Measurements from ENCODE around the gene CYTH2. TPM values are rescaled to one million over a fixed set of nuclear protein-coding genes. Genes with fewer than 3 reads are reported as not detected.
A peak's percentile ranks its signal among the peaks of the same experiment; 100 is the strongest.
"Not testable (repeated sequence)": the region's sequence is repeated elsewhere in the genome, so short reads cannot be mapped to it uniquely, and the experiment has no call there.

CYTH2 gene
- polyA plus RNA-seq, 1 donor, result 94.1 TPM

DNA sequence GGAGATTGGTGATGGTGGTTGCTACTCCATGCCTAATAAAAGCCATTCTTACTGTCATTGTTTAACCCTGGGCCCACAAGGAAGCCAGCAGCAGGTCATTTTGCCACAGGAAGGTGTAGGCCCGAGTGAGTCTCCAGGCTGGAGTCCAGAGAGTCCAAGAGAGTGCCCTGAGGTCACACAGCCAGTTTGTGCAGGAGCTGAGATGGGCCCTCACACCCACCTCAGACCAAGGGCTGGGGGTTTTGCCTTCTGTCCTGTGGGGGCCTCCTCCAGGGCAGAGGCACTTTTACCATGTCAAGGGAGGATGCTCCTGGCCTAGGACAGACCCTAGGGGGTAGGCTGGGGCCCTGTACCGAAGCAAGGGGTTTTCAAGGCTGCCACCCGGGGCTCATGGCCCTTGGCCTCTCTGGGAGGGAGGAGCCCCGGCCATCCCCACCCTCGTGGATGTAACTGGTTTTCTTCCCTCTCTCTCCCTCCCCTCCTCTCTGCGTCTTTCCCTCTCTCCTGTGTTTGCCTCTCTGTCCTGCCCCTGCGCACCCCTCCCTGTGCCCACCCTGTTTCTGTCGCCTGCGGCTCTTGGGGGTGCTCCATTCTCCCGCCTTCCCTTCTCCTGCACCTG, 8.0 kb downstream of the CYTH2 start:
- no peak for DNase-seq

DNA sequence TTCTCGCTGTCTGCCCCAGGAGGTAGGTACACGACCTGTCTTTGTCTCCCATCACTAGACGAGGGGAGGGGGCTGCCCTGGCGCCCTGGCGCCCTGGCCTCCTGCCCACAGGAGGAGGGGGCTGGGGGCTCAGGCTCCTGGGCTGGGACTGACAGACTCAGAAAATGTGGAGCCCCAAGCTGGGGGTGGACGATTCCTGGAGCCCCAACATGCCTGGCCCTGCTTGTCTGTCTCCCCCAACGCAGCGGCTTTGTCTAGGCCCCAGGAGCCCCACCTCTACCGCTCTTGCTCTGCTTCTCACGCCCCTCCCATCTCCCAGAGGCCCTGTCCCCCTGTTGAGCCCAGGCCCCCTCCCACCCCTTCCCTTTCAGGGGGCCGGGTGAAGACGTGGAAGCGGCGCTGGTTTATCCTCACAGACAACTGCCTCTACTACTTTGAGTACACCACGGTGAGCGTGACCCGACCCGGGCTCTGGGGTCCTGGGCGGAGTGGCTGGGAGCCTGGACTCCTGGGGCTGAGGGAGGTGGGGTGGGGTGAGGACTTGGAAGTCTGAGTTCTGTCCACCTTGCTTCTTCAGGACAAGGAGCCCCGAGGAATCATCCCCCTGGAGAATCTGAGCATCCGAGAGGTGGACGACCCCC, 8.6 kb downstream of the CYTH2 start:
- DNase-seq, result no peak

DNA sequence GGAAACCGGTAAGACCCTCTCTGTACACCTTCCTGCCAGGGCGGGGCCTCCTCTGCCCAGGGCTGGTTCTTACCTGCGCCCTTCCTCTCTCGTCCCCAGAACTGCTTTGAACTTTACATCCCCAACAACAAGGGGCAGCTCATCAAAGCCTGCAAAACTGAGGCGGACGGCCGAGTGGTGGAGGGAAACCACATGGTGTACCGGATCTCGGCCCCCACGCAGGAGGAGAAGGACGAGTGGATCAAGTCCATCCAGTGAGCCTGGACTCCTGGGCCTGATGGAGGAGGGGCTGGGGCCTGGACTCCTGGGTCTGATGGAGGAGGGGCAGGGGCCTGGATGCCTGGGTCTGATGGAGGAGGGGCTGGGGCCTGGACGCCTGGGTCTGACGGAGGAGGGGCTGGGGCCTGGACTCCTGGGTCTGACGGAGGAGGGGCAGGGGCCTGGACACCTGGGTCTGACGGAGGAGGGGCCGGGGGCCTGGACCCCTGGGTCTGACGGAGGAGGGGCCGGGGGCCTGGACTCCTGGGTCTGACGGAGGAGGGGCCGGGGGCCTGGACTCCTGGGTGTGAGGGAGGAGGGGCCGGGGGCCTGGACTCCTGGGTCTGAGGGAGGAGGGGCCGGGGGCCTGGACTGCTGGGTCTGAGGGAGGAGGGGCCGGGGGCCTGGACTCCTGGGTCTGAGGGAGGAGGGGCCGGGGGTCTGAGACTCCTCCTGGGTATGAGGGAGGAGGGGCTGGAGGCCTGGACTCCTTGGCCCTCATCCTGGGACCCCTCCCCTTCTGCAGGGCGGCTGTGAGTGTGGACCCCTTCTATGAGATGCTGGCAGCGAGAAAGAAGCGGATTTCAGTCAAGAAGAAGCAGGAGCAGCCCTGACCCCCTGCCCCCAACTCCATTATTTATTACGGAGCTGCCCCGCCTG, 9.4 kb downstream of the CYTH2 start:
- DNase-seq, result no peak

DNA sequence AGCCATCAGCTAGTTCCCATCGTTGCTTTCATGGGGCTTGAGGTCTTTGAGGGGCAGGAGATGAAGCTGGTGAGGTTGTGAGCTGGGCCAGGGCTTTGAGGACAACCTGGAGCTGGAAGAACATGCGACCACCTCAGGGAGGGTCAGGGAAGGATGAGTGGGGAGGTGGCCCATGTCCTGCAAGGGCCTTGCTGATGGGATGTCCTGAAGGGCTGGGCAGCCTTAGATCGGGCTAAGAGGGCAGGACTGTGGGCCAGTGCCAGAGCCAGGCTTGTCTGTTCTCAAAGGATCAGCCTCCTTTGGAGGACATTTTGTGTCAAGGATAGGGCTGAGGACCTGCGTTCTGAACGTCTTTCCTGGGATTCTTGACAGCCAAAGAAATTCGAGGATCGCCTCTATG, 10.5 kb downstream of the CYTH2 start:
- no peak for DNase-seq

DNA sequence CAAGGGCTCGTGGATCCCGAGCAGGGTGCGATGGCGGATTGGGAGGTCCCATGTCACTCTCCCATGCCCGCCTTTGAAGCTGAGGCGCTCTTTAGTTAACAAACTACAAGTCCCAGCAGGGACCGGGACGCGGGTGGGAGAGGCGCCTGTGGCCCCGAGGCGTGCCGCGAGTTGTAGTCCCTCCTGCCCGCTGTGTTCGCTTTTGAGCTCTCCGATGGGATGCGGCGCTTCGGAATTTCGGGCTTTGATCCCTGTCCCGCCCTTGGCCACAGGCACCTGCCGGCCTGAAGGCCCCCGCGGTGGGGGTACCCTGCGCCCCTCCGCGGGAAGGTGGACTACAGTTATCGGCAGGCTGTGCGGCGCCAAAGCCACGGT, 11.0 kb downstream of the CYTH2 start:
- DNase-seq, result no peak

DNA sequence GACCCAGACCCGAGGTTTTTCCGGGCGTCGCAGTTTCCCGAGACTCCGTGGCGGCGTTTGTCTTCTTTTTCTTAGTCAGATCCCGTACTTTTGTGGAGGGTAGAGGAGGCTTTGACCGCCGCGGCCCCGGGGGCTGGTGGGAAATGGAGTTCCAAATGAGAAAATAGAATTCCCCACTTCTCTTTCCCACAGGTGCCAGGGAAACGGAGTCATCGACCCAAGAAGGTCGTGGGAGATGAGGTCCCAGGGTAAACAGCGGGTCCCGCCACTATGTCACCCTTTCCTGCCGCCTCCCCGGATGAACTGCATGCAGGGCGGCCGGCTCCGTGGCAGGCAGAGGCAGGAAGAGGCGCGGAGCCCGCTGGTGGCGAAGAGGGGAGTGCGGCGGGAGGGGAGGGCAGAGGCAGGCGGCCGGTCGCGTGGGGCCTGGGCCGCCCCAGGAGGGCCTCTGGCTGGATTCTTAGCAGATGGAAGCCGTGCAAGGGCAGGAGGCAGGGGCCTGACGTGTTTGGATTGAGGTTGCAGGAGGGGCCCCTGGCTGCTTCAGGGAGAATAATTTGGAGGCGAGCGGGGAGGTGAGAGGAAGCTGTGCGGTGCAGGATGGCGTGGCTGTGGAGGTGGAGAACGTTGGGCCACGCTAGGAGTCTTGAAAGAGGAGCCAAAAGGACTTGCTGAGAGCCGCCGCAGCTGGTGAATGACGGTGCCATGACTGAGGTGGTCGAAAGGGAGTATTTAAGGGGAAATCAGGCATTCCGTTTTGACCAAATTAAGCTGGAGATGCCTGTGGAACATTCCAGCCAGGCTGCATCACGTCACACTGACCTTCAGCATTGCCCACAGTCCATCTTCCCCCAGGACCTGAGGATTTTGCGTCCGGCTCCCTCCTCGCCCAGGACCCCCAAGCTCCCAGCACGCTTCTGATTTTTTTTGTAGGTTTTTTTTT, 11.7 kb downstream of the CYTH2 start:
- DNase-seq, result no peak

DNA sequence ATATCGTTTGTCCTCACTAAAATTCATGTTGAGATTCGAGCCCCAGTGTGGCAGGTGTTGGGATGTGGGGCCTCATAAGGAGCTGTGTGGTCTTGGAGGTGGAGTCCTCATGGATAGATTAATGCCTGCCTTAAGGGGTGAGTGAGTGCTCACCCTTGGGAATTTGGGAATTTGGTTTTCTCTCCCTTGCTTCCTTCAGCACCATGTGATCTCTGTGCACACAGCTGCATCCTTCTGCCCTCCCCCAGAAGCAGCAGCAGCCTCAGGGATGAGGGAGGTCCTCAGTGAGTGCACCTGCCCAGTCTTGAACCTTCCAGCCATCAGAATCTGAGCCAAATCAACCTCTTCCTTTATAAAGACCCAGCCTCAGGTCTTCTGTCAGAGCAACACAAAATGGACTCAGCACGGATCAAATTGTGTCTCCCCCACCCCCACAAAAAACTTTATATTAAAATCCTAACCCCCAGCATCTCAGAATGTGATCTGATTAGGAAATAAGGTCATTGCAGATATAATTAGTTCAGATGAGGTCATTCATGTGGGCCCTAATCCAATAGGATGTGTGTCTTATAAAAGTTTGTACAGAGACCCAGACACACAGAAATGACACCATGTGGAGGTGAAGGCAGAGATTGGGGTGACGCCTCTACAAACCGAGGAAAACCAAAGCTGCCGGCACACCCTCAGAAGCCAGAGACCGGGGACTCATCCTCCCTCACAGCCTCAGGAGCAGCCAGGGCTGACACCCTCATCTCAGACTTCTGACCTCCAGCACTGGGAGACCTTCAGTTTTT, 12.9 kb downstream of the CYTH2 start:
- DNase-seq, result no peak

DNA sequence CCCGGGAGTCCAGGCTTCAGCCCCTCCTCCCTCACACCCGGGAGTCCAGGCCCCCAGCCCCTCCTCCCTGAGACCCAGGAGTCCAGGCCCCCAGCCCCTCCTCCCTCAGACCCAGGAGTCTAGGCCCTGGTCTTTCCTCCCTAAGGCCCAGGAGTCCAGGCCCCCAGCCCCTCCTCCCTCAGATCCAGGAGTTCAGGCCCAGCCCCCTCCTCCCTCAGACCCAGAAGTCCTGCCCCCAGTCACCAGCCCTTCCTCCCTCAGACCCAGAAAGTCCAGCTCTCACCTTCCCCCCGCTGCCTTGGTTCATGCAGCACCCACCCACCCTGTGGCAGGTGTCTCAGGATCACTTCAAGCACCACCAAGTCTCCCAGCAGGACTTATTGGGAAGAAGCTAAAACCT, 14.1 kb downstream of the CYTH2 start:
- no peak for DNase-seq

DNA sequence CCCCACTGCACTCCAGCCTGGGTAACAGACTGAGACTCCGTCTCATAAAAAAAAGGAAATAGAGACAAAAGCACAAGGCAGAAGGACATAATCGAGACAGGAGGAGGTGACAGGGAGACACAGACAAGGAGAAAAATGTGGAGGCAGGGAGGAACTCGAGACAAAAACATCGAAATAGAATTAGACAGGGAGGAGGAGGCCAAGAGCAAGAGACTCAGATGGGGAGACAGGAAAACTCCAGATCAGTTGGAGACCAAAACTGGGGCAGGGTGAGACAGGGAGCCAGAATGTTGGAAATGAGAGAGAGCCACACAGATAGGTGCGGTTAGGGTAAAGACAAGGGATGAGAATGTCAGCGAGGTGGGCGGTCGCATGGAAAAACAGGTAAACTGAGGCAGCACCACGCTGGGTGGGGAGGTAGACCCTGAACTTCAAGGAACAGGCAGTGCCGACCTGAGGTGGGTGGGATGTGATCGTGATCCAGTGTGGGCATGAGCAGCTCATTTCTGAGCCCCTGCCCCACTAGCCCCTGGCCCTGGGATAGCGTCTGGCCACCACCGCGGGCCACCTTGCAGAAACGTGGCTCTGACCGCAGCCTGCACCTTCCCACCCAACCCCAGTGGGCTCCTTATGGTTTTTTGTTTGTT, 15.2 kb downstream of the CYTH2 start:
- no peak for DNase-seq

DNA sequence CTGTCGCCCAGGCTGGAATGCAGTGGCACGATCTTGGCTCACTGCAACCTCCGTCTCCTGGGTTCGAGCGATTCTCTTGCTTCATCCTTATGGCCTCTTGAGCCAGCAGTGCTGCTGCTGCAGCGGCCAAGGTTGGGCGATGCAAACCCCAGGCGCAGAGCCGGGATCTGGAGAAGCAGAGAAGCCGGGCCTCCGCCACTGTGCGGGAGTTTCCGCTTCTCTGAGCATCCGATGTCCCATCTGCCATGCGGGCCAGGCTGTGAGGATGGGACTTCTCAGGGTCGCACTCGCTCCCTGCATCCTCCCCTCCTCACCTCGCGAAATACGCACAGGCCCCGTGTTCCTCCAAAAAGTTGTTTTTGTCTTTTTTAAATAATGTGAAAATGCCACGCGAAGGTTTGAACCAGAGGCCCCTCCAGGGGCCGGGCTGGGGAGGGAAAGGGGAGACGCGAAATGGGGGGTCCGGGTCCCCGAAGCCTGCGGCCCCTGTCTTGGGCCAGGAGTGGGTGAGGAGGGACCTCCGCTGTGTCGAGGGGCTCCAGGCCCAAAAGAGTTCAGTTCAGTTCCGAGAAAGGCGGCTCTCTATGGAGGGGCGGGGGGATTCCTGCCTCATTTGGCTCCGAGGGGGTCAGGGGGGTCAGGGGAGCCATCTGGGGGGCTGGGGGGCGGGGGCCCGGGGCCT, 15.9 kb downstream of the CYTH2 start:
- DNase-seq, result no peak

DNA sequence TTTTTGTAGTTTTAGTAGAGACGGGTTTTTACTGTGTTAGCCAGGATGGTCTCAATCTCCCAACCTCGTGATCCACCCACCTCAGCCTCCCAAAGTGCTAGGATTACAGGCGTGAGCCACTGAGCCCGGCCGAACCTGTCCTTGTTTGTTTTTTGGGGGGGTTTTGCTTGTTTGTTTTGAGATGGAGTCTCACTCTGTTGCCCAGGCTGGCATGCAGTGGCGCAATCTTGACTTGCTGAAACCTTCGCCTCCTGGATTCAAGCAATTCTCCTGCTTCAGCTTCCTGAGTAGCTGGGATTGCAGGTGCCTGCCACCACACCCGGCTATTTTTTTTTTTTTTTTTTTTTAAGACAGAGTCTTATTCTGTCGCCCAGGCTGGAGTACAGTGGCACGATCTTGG, 17.5 kb downstream of the CYTH2 start:
- not testable (repeated sequence) for DNase-seq

DNA sequence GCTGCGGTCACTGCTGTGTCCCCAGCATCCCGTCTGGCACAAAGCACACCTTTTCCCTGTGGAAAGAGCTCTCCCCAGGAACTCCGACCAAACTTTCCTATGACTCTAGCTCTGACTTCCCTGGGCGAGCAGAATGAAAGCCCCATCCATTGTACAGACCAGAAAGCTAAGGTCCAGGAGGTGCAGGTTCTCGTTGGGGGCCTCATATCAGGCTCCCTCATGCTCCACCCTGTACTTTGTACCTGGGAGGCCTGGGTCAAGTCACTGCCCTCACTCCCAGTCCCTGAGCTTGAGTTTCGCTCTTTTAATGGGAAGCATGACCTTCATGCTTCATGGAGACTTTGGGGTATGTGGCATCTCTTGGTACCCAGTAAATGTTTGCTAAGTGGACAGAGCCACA, 18.4 kb downstream of the CYTH2 start:
- no peak for DNase-seq

DNA sequence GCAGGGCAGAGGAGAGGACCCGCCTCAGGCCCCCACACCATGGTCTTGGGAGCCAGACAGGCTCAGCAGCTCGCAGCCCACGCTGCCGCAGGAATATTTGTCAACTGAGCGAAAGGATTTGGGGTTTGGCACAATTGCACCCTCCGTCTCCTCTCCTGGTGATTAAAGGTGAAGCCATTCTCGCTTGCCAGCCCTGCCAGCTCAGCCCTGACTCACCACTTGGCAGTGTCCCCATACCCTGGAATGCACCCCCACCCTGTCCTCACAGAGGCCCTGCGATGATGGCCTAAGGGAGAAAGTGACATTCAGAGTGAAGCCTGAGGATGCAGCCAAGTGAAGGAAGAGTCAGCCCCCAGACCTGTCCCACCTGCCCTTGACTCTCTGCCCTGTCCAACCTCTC, 18.8 kb downstream of the CYTH2 start:
- DNase-seq, result no peak

DNA sequence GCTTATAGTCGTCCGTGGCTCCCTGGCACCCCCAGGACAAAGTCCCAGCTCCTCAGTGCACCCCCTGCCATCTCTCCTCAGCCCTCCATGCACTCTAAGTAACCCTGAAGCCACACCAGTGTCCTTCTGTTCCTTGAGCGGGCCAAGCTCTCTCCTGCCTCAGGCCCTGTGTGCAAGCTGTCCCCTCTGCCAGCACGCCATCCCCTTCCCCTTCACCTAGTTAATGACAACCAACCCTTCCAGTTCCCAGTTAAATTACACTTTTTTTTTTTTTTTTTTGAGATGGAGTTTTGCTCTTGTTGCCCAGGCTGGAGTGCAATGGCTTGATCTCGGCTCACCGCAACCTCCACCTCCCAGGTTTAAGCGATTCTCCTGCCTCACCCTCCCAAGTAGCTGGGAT, 19.3 kb downstream of the CYTH2 start:
- not testable (repeated sequence) for DNase-seq

DNA sequence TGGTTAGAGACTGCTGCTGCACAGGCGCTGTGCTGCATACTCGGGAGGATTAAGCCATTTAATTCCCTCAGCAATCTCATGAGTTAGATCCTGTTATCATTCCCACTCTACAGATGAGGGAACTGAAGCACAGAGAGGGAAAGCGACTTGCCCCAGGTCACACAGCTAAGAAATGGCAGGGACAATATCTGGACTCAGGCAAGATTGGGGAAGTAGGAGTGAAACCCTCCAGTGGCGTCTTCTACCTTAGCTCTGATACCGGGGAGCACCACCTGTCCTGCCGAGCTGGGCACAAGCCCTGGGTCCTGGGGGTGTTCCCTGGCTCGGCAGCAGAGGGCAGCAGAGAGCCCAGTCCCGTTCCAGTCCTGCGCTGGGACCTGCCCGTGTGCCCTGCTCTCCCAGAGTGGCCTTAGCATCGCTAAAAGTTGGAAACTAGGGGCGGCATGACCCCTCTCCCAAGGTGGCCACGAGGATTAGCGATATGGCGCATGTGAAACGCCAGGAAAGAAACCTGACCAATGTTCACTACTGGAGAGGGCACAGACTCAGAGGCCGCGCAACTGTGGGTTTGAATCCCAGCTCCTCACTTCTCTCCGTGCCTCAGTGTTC, 20.5 kb downstream of the CYTH2 start:
- no peak for DNase-seq

DNA sequence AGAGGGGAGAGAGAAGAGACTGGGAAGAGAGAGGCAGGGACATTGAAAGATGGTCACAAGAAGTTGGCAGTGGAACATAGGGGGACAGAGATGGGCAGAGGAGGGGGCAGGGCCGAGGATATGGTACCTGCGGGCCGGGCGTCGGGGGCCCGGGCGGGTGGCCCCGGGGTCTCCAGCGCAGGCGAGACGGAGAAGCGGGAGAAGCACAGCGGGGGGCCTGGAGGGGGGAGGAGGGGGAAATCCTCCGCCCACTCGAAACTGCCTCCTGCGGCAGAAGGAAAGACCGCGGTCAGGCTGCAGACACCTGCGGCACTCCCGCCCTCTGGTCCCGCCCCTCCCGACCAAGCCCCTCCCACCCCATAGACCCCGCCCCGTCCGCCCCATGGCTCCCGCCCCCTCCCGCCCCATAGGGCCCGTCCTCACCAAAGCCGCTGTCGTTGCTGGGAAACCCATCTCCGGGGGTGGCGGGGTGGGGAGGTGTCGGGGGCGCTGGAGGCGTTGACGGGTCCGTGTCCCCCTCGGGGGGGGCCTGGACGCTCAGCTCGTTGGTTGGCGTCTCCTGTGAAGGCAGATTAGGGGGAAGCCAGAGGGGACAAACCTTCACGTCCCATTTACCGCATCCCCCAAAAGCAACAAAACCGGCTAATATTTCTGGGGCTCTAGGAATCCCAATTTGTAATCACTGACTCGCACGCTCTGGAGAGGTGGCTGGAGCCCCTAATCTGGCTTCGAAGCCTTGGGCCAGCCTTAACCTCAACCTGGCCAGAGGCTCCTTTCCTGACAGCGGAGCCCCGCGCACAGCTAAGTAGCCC, 22.0 kb downstream of the CYTH2 start:
- DNase-seq, result no peak

DNA sequence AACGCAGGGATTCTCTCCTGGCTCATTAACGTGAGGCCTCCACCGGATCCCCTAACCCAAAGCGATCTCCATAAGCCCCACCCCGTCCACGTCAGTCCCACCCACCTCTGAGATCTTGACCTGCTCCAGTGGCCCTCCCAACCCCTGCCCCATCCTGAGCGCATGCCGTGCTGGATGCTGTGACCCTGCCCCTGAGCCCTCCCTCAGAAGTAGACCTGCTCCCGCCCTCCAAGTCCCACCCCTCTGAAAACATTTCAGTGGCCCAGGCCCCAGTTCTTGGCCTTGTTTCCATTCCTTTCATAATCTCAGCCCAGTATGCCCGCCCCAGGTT, 22.6 kb downstream of the CYTH2 start:
- no peak for DNase-seq

DNA sequence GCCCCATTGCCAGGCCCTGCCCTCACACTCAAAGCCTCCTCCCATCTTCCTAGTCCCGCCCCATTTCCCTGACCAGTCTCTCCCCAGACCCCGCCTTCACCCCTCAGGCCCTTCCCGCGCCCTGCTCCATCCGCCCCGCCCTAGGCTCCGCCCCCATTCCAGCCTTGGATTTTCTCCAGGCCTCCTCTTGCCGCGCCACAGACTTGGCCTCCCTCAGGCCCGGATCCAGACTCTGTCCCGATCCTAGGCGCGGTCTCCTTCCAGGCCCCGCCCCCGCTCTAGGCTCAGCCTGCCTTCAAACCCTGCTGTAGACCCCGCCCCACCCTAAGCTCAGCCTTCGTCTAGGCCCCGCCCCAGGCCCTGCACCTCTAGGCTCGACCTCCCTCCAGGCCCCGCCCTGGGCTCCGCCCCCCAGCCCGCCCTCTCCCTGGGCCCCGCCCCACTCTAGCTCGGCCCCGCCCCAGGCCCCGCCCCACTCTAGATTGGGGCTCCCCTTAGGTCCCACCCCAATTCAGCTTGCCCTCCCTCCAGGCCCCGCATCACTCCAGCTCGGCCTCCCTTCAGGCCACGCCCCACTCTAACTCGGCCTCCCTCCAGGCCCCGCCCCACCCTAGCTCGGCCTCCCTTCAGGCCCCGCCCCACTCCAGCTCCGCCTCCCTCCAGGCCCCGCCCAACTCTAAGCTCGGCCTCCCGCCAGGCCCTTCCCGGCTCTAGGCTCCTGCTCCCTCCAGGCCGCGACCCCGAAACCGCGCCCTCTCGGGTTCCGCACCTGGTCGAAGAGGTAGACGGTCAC, 24.0 kb downstream of the CYTH2 start:
- DNase-seq, result peak; percentile 88
